NT2/D1 (cell line): ENCODE results near the gene FZD2.

Experiments
- SUZ12 ChIP-seq: IDR thresholded peaks from 2 replicates; pipeline ENCODE4 v1.6.1; 2011; ENCODE audit not compliant: insufficient read length, insufficient read depth; ENCODE audit errors: extremely low read depth
- YY1 ChIP-seq: IDR thresholded peaks from 2 replicates; pipeline ENCODE4 v1.6.1; 2011; ENCODE audit not compliant: insufficient read length, insufficient read depth
- ZNF274 ChIP-seq: IDR thresholded peaks from 2 replicates; pipeline ENCODE4 v1.6.1; 2011; ENCODE audit warnings: mild to moderate bottlenecking, low read depth, low read length

- TF ChIP-seq ZNF274 (no peak), SUZ12 (no peak), YY1 (no peak)
Measured at GRCh38 chr17:44595216-44595775, 38.0 kb downstream of the FZD2 start.
